Activated CD8-positive, alpha-beta T cell treated with anti-CD3 and anti-CD28 coated beads for 36 hours (primary cell): Measurements from ENCODE around the gene CIAO1. TPM values are rescaled to one million over a fixed set of nuclear protein-coding genes. Genes with fewer than 3 reads are reported as not detected.

ENCODE experiments used
- ATAC-seq: fragments of 200-7000 bp; cut with Tn5 transposase; one replicate; pipeline ENCODE4 v1.10.0; 2021; ENCODE audit warnings: mild to moderate bottlenecking, moderate library complexity
- CTCF ChIA-PET: fragments of 350-600 bp; sonication (Branson Sonifier 250); formaldehyde crosslinking; loops from one replicate; lab custom pipeline; 2021; ENCODE audit warnings: antibody characterized with exemption; lab: Charles Lee
- POLR2A ChIA-PET: fragments of 350-600 bp; sonication (Branson Sonifier 250); formaldehyde crosslinking; loops from one replicate; lab custom pipeline; 2021; ENCODE audit warnings: antibody characterized with exemption; lab: Charles Lee
- DNase-seq: peaks from one replicate; pipeline ENCODE4 v3.0.0-alpha.2; 2020
- H3K27ac Mint-ChIP-seq: one replicate; pipeline ENCODE4 v1.8.0; 2021; ENCODE audit warnings: mild to moderate bottlenecking, mixed read lengths
- H3K27me3 Mint-ChIP-seq: one replicate; pipeline ENCODE4 v1.8.0; 2021; ENCODE audit warnings: mixed read lengths
- H3K36me3 Mint-ChIP-seq: one replicate; pipeline ENCODE4 v1.8.0; 2021; ENCODE audit warnings: low read depth, mixed read lengths
- H3K4me1 Mint-ChIP-seq: one replicate; pipeline ENCODE4 v1.8.0; 2021; ENCODE audit warnings: low read depth, mixed read lengths
- H3K4me3 Mint-ChIP-seq: one replicate; pipeline ENCODE4 v1.8.0; 2021; ENCODE audit warnings: mild to moderate bottlenecking, moderate library complexity, mixed read lengths
- H3K9me3 Mint-ChIP-seq: one replicate; pipeline ENCODE4 v1.8.0; 2021; ENCODE audit warnings: mixed read lengths
- intact Hi-C: fragments of 100-400 bp; cut with micrococcal nuclease; formaldehyde crosslinking; loops from one replicate; pipeline ENCODE4 v1.10.0; 2022
- total RNA-seq, 2 experiments: library from RNA; stranded (reverse); gene quantifications; one replicate each; pipeline ENCODE4 v1.2.3, GENCODE V29; 2021
- TF ChIP-seq, protein P1 (sequence below): fragments of 200-600 bp; IDR thresholded peaks from one replicate; pipeline ENCODE4 v1.8.0; 2022; ENCODE audit warnings: antibody characterized with exemption, mild to moderate bottlenecking

Gene CIAO1
- total RNA-seq, 2 experiments from 2014 or later = 72.1 to 72.3 TPM

DNA sequence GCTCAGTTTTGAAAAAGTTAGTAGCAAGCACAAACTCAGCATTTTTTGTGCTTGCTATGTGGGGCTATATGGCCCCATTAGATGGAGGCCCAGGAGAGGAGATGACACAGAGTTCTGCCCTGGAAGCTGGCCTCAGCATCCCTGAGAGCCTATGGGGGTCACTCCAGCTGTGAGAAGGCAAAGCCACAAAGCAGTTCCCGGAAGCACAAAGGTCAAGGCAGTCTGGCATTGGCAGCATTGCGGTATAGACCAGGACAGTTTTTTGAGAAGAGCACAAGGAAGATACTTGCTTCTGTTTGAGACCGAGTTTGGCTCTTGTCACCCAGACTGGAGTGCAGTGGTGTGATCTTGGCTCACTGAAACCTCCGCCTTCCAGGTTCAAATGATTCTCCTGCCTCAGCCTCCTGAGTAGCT, 51.6 kb downstream of the CIAO1 start:
- ATAC-seq = no peak
- Mint-ChIP-seq H3K9me3 (no peaks in the 10 kb centered on the region), H3K27ac (no peak overlapping the region), H3K4me3 (no peak overlapping the region), H3K4me1 (peaks cover 44% of the 10 kb centered on the region), H3K36me3 (peaks cover 15% of the 10 kb centered on the region), H3K27me3 (no peaks in the 10 kb centered on the region)
- TF ChIP-seq, protein P1, sequence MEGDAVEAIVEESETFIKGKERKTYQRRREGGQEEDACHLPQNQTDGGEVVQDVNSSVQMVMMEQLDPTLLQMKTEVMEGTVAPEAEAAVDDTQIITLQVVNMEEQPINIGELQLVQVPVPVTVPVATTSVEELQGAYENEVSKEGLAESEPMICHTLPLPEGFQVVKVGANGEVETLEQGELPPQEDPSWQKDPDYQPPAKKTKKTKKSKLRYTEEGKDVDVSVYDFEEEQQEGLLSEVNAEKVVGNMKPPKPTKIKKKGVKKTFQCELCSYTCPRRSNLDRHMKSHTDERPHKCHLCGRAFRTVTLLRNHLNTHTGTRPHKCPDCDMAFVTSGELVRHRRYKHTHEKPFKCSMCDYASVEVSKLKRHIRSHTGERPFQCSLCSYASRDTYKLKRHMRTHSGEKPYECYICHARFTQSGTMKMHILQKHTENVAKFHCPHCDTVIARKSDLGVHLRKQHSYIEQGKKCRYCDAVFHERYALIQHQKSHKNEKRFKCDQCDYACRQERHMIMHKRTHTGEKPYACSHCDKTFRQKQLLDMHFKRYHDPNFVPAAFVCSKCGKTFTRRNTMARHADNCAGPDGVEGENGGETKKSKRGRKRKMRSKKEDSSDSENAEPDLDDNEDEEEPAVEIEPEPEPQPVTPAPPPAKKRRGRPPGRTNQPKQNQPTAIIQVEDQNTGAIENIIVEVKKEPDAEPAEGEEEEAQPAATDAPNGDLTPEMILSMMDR = no peak
- CTCF ChIA-PET = interaction anchor here (1.2 kb wide), 1 partner anchor 12 kb away, joined by 3 read pairs; the partner anchor contains the start of gene SNRNP200
- POLR2A ChIA-PET = interaction anchor here (0.6 to 12.3 kb wide), 6 partner anchors 8 to 109 kb away, joined by 3 to 119 read pairs (median 3); partner anchors contain the start of genes NCAPH, SNRNP200 and STARD7
- intact Hi-C loops = no loop called here
- no peak for DNase-seq

DNA sequence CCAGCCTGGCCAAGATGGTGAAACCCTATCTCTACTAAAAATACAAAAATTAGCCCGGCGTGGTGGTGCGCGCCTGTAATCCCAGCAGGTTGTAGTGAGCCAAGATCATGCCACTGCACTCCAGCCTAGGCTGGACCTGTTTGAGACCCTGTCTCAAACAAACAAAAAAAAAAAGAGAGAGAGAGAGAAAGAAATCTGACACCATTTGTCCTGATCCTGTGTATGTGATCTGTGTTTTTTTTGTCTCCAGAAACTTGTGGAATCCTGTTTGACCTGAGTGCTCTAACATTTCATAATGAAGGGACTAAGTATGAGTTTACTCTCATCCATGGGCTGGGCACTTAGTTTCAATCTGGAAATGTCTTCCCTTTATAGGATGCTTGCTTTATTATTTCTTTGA, 52.7 kb downstream of the CIAO1 start:
- POLR2A ChIA-PET = interaction anchor here (1.1 to 12.3 kb wide), 4 partner anchors 12 to 111 kb away, joined by 3 to 119 read pairs (median 58); partner anchors contain the start of genes NCAPH, SNRNP200 and STARD7
- TF ChIP-seq, protein P1 = no peak
- no peak for DNase-seq
- intact Hi-C loops = no loop called here
- CTCF ChIA-PET = interaction anchor here (3.5 kb wide), 1 partner anchor 15 kb away, joined by 17 read pairs; the partner anchor contains the start of gene NCAPH
- Mint-ChIP-seq H3K4me3 (no peak overlapping the region), H3K4me1 (peaks cover 51% of the 10 kb centered on the region), H3K9me3 (no peaks in the 10 kb centered on the region), H3K27me3 (no peaks in the 10 kb centered on the region), H3K36me3 (peaks cover 15% of the 10 kb centered on the region), H3K27ac (peak overlapping the region; percentile 8)
- no peak for ATAC-seq

DNA sequence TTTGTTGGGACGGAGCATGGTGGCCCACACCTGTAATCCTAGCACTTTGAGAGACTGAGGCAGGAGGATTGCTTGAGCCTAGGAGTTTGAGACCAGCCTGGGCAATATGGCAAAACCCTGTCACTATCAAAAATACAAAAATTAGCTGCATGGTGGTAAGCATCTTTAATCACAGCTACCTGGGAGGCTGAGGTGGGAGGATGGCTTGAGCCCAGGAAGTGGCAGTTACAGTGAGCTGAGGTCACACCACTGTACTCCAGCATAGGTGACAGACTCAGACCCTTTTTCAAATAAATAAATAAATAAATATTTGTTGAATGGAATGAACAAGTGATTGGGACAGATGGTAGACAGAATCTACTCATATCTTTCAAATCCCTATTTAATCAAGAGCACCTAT, 53.4 kb downstream of the CIAO1 start:
- H3K4me1 Mint-ChIP-seq = peaks cover 57% of the 10 kb centered on the region
- ATAC-seq (no peak), DNase-seq (no peak)
- peaks cover 15% of the 10 kb centered on the region for H3K36me3 Mint-ChIP-seq
- H3K9me3 Mint-ChIP-seq = no peaks in the 10 kb centered on the region
- ChIA-PET CTCF (interaction anchor here (2.1 to 3.5 kb wide), 2 partner anchors 15 to 53 kb away, joined by 8 to 17 read pairs; partner anchors contain the start of genes CIAO1 and NCAPH), POLR2A (interaction anchor here (2.7 to 12.3 kb wide), 3 partner anchors 12 to 17 kb away, joined by 8 to 119 read pairs (median 112); partner anchors contain the start of genes NCAPH and SNRNP200)
- intact Hi-C loops = no loop called here
- H3K27me3 Mint-ChIP-seq = no peaks in the 10 kb centered on the region
- no peak overlapping the region for H3K4me3 Mint-ChIP-seq
- TF ChIP-seq, protein P1 = no peak
- peak overlapping the region; percentile 45 for H3K27ac Mint-ChIP-seq

DNA sequence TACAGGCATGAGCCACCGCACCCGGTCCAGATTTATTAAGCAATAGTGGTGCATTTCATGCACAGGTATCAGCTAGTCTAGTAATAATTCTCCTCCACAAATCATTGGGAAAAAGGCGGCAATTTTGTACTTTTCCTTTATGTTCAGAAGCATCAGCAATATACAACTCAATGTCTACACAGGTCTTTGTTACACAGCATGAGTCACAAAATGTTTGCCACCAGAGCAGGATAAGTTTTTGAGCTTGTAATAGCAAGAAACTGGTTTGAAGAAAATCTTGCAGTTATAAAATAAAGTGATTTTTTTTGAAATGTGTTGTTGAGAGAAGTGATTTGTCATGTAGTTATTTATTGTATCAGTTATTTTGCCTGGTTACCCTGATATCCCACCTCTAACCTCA, 54.3 kb downstream of the CIAO1 start:
- ChIA-PET POLR2A (interaction anchor here (0.6 to 12.3 kb wide), 11 partner anchors 9 to 210 kb away, joined by 3 to 119 read pairs (median 5); partner anchors contain the start of genes CIAO1, DUSP2, NCAPH and SNRNP200), CTCF (interaction anchor here (1.0 to 3.5 kb wide), 9 partner anchors 9 to 442 kb away, joined by 3 to 19 read pairs (median 4); partner anchors contain the start of genes CIAO1, NCAPH and SNRNP200)
- no peaks in the 10 kb centered on the region for H3K27me3 Mint-ChIP-seq
- peaks cover 58% of the 10 kb centered on the region for H3K4me1 Mint-ChIP-seq
- H3K27ac Mint-ChIP-seq = peak overlapping the region; percentile 54
- TF ChIP-seq, protein P1 = no peak
- ATAC-seq = no peak
- no peaks in the 10 kb centered on the region for H3K9me3 Mint-ChIP-seq
- DNase-seq = no peak
- intact Hi-C loops = loop anchor here (10.0 kb wide), 2 partner anchors 176 to 214 kb away; partner anchors contain the start of genes ARID5A and DUSP2
- peaks cover 12% of the 10 kb centered on the region for H3K36me3 Mint-ChIP-seq
- peak overlapping the region; percentile 76 for H3K4me3 Mint-ChIP-seq
